NOMO-1 (cell line): Measurements from ENCODE around the gene KRCC1.
A peak's percentile ranks its signal among the peaks of the same experiment; 100 is the strongest.
"Not testable (repeated sequence)": the region's sequence is repeated elsewhere in the genome, so short reads cannot be mapped to it uniquely, and the experiment has no call there.

ENCODE experiments used
- DNase-seq, 2 experiments: peaks; one replicate each; lab custom pipeline; 2025; ENCODE audit not compliant: unreplicated experiment in 2 of 2; lab: John Stamatoyannopoulos, UW

Gene KRCC1

GRCh38 chr2:88048541-88048940 lies 7.0 kb downstream of the KRCC1 start:
- DNase-seq = no peak

- not testable (repeated sequence) for DNase-seq
These were observed 10.0 kb downstream of the KRCC1 start for GRCh38 chr2:88045561-88045960.

- DNase-seq = no peak
These were observed 13.1 kb downstream of the KRCC1 start for GRCh38 chr2:88042476-88042875.

- no peak for DNase-seq
These were observed 17.1 kb downstream of the KRCC1 start for GRCh38 chr2:88038263-88039105.

GRCh38 chr2:88036606-88037005 lies 19.0 kb downstream of the KRCC1 start:
- peak in 1 of 2 experiments; percentile 58 for DNase-seq

GRCh38 chr2:88036182-88036581 lies 19.4 kb downstream of the KRCC1 start:
- DNase-seq = no peak

GRCh38 chr2:88032070-88032702 lies 23.4 kb downstream of the KRCC1 start:
- DNase-seq = no peak

- DNase-seq = no peak
These were observed 26.7 kb downstream of the KRCC1 start for GRCh38 chr2:88028931-88029330.

GRCh38 chr2:88027697-88028389 lies 27.7 kb downstream of the KRCC1 start:
- peak; percentile 21 to 66 for DNase-seq

- no peak for DNase-seq
These were observed 31.1 kb downstream of the KRCC1 start for GRCh38 chr2:88024509-88024908.

GRCh38 chr2:88022669-88022921 lies 33.0 kb downstream of the KRCC1 start:
- DNase-seq = no peak

GRCh38 chr2:88019985-88020384 lies 35.6 kb downstream of the KRCC1 start:
- no peak for DNase-seq

- no peak for DNase-seq
These were observed 36.7 kb downstream of the KRCC1 start for GRCh38 chr2:88018909-88019308.

- DNase-seq = not testable (repeated sequence)
These were observed 37.3 kb downstream of the KRCC1 start for GRCh38 chr2:88018077-88018805.

GRCh38 chr2:88017780-88018038 lies 37.9 kb downstream of the KRCC1 start:
- not testable (repeated sequence) for DNase-seq

GRCh38 chr2:88016960-88017779 lies 38.4 kb downstream of the KRCC1 start:
- peak; percentile 64 to 71 for DNase-seq

- DNase-seq = peak; percentile 71 to 82
These were observed 39.3 kb downstream of the KRCC1 start, which contains the start of gene RNU2-63P for GRCh38 chr2:88016086-88016959. Gene RNU2-63P, minus strand, starts transcription at chr2:88016547.

- DNase-seq = no peak
These were observed 44.6 kb downstream of the KRCC1 start for GRCh38 chr2:88011011-88011410.

GRCh38 chr2:88010136-88010535 lies 45.4 kb downstream of the KRCC1 start:
- no peak for DNase-seq
